ENCODE measurements around the gene DYNC1I1. TPM values are rescaled to one million over a fixed set of nuclear protein-coding genes. Genes with fewer than 3 reads are reported as not detected.

DYNC1I1 gene
- total and polyA plus RNA-seq, 2 experiments from 2014 or later, result 1.4 to 4.1 TPM

GRCh38 chr7:96014617-96015016, 242.3 kb downstream of the DYNC1I1 start:
- peaks cover 4% of the 10 kb centered on the region; the same call in 1 of the 2 replicates for H3K9me2 ChIP-seq (ENCODE audit: insufficient read depth)
- Mint-ChIP-seq H3K9me3 (no peaks in the 10 kb centered on the region), H3K27ac (no peak overlapping the region), H3K36me3 (ENCODE audit: low read depth) (no peaks in the 10 kb centered on the region), H3K27me3 (ENCODE audit: insufficient read depth, low read depth, poor library complexity) (no peaks in the 10 kb centered on the region), H3K4me1 (peaks cover 10% of the 10 kb centered on the region), H3K4me3 (no peak overlapping the region)
- H3F3A ChIP-seq (replicated peaks; ENCODE audit: low read depth), result no peaks in the 10 kb centered on the region
- ATAC-seq (no peak), DNase-seq (ENCODE audit: low spot score) (no peak)
- no peak overlapping the region for H3K4me3 ChIP-seq
- TF ChIP-seq STAT1 (IDR thresholded peaks at IDR 0.05; ENCODE audit: unreplicated experiment) (no peak), ZNF331 (CRISPR knock-in tag; IDR thresholded peaks at IDR 0.05; ENCODE audit: low read depth) (no peak), ZNF114 (CRISPR knock-in tag; IDR thresholded peaks at IDR 0.05) (no peak), ZNF462 (CRISPR knock-in tag; IDR thresholded peaks at IDR 0.05) (no peak), CTCF (conservative IDR thresholded peaks at IDR 0.05; ENCODE audit: low read depth in 2 of 2) (no peak)
- TF ChIP-seq, protein P1, sequence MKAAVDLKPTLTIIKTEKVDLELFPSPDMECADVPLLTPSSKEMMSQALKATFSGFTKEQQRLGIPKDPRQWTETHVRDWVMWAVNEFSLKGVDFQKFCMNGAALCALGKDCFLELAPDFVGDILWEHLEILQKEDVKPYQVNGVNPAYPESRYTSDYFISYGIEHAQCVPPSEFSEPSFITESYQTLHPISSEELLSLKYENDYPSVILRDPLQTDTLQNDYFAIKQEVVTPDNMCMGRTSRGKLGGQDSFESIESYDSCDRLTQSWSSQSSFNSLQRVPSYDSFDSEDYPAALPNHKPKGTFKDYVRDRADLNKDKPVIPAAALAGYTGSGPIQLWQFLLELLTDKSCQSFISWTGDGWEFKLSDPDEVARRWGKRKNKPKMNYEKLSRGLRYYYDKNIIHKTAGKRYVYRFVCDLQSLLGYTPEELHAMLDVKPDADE (IDR thresholded peaks at IDR 0.05), result no peak
- no peak overlapping the region for H3K4me2 ChIP-seq
- H3K4me1 ChIP-seq (ENCODE audit: insufficient read depth), result peaks cover 4% of the 10 kb centered on the region; the same call in 1 of the 2 replicates
- no peaks in the 10 kb centered on the region for H4K20me1 ChIP-seq (replicated peaks; ENCODE audit: insufficient read depth)
- no peak overlapping the region for H2AFZ ChIP-seq
- no peaks in the 10 kb centered on the region for H3K36me3 ChIP-seq (ENCODE audit: insufficient read depth)
- H3K27ac ChIP-seq (ENCODE audit: low read depth), result no peak overlapping the region
- no peaks in the 10 kb centered on the region for H3K27me3 ChIP-seq (ENCODE audit: insufficient read depth)
- no peaks in the 10 kb centered on the region for H3K79me2 ChIP-seq (replicated peaks; ENCODE audit: insufficient read depth)

Measured in GM23338 (cell line).